Measurements from ENCODE around the gene TRAM2. TPM values are rescaled to one million over a fixed set of nuclear protein-coding genes. Genes with fewer than 3 reads are reported as not detected.

TRAM2 gene
- total and polyA plus RNA-seq, 10 of the 15 experiments (the other 5 are each of a cell fraction or from before 2014, with no cell fraction given), result 2.5 to 15.0 (median 11.0) TPM

DNA sequence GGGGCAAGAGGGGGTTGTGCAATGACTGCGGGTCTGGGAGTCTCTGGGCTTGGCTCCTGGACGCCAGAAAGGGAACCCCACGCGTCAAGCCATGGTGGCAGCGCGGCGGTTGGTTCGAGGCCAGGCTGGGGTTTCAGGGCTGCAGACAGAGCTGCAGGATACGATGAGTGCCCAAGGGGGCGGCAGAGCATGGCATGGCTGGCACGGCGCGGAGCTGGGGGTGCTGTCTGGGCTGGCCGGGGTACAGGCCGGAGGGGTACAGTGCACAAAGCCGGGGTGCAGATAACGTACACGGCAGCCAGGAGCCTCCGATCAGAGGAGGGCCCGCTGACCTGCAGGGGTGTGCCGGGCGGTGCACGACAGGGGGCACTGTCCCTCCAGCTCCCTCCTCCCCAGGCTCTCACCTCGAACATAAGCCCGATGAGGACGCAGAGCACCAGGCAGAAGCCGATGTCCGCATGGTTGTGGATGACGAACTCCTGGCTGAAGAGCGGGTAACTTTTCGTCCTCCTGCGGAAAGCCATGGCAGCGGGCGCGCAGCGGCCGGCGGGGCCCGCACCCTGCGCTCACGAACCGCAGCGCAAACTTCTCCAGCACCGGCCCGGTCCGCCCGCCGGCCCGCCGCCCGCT lies 353 bp downstream of the TRAM2 start:
- Histone ChIP-seq H3K4me2 (ENCODE audit: control insufficient read depth, insufficient read depth) (peak overlapping the region; percentile 91), H3K36me3 (ENCODE audit: control insufficient read depth in 2 of 2, insufficient read depth in 2 of 2, low read length in 1 of 2) (no peaks in the 10 kb centered on the region), H3K4me1 (ENCODE audit: control insufficient read depth, insufficient read depth, low read length) (peaks cover 30% of the 10 kb centered on the region), H3K79me2 (ENCODE audit: control insufficient read depth, insufficient read depth, low read length) (peaks cover 46% of the 10 kb centered on the region), H3K27me3 (replicated peaks in 1 of 2; ENCODE audit: control insufficient read depth in 2 of 2, insufficient read depth in 2 of 2, low read length in 1 of 2) (no peaks in the 10 kb centered on the region), H3K27ac (ENCODE audit: control insufficient read depth, insufficient read depth) (peak overlapping the region; percentile 44; the same call in 1 of the 2 replicates), H3K4me3 (peak overlapping the region; percentile 76), H2AFZ (ENCODE audit: control insufficient read depth, low read depth, low read length) (peak overlapping the region; percentile 73), H3K9me3 (replicated peaks; ENCODE audit: control insufficient read depth, insufficient read depth, low read length) (no peaks in the 10 kb centered on the region), H3K9ac (ENCODE audit: control insufficient read depth, insufficient read depth, low read length) (peak overlapping the region; percentile 65), H4K20me1 (ENCODE audit: control insufficient read depth, insufficient read depth) (no peaks in the 10 kb centered on the region)
- in situ Hi-C loops (cut with MboI), result loop anchor here (5.0 to 10.0 kb wide), 2 partner anchors 159 to 292 kb away; partner anchors contain the start of gene MCM3
- WGBS (ENCODE audit: insufficient coverage, insufficient replicate concordance, low lambda C conversion rate, missing lambda C conversion rate), result 1% methylated on average over 43 of the region's 51 CpGs
- DNase-seq (ENCODE audit: low read depth, low spot score), result peak; percentile 37
- ChIA-PET SMC1A (ENCODE audit: uncharacterized antibody, unreplicated experiment) (interaction anchor here (0.6 to 3.6 kb wide), 10 partner anchors 19 to 157 kb away, joined by 3 to 21 read pairs (median 5); partner anchors contain the start of gene EFHC1), POLR2A (interaction anchor here (0.5 to 1.9 kb wide), 7 partner anchors 9 to 893 kb away, joined by 3 to 8 read pairs (median 5); no protein-coding TSS in a partner anchor), CTCF (interaction anchor here (0.8 to 3.8 kb wide), 13 partner anchors 9 to 187 kb away, joined by 3 to 26 read pairs (median 12); partner anchors contain the start of gene EFHC1), RAD21 (ENCODE audit: unreplicated experiment) (interaction anchor here (1.3 to 2.7 kb wide), 8 partner anchors 20 to 291 kb away, joined by 3 to 21 read pairs (median 6); partner anchors contain the start of gene EFHC1)
- BruUV-seq (replicated peaks), result no TSS peak
- intact Hi-C loops (cut with micrococcal nuclease; ENCODE audit: unreplicated experiment), result loop anchor here (2.0 kb wide), 3 partner anchors 40 to 156 kb away; partner anchors contain the start of gene EFHC1
- ATAC-seq, result peak; percentile 78
- FAIRE-seq, result no peak
- TF ChIP-seq STAT3 (IDR thresholded peaks at IDR 0.05; ENCODE audit: low read depth, low read length) (no peak), PAX8 (IDR thresholded peaks at IDR 0.05) (no peak), CBX5 (IDR thresholded peaks at IDR 0.05; ENCODE audit: low read depth) (peak; percentile 82; the same call in 1 of the 2 replicates), TCF12 (IDR thresholded peaks at IDR 0.05; ENCODE audit: low read depth, low read length) (0 out of 2 replicates have a peak, but pooled peaks have one; percentile 30), EED (IDR thresholded peaks at IDR 0.05; ENCODE audit: low read depth) (no peak), CBFB (IDR thresholded peaks at IDR 0.05; ENCODE audit: low read depth) (no peak), ZSCAN29 (IDR thresholded peaks at IDR 0.05) (no peak), BRCA1 (IDR thresholded peaks at IDR 0.05; ENCODE audit: low read depth, low read length) (no peak), ZNF384 (IDR thresholded peaks at IDR 0.05; ENCODE audit: borderline replicate concordance, low read depth, low read length) (no peak), CTCF (IDR thresholded peaks at IDR 0.05 in 2 of 3, conservative IDR thresholded peaks at IDR 0.05 in 1 of 3; ENCODE audit: control insufficient read depth in 2 of 3, extremely low read depth in 1 of 3, insufficient read depth in 1 of 3, low read depth in 3 of 3, low read length in 3 of 3) (peak; percentile 53 to 78 (median 69)), REST (IDR thresholded peaks at IDR 0.05; ENCODE audit: low read depth, low read length) (no peak), RUNX3 (IDR thresholded peaks at IDR 0.05; ENCODE audit: low read length) (peak; percentile 16; the same call in 1 of the 2 replicates), GABPA (IDR thresholded peaks at IDR 0.05; ENCODE audit: low read depth) (no peak), NBN (IDR thresholded peaks at IDR 0.05) (peak; percentile 35; the same call in 1 of the 2 replicates), SMAD5 (IDR thresholded peaks at IDR 0.05; ENCODE audit: low read depth) (no peak), RAD21 (IDR thresholded peaks at IDR 0.05; ENCODE audit: insufficient read depth, low read depth, low read length) (peak; percentile 48), DPF2 (IDR thresholded peaks at IDR 0.05) (no peak), MAX (IDR thresholded peaks at IDR 0.05; ENCODE audit: low read depth, low read length) (no peak; the same call in 1 of the 2 replicates), JUNB (IDR thresholded peaks at IDR 0.05) (no peak), FOS (IDR thresholded peaks at IDR 0.05; ENCODE audit: borderline replicate concordance, extremely low read depth, insufficient read length) (no peak)
